HEK293 (cell line): Measurements from ENCODE around the gene GNB5.
"Not testable (repeated sequence)": the region's sequence is repeated elsewhere in the genome, so short reads cannot be mapped to it uniquely, and the experiment has no call there.

ENCODE experiments used
- KLF16 ChIP-seq: fragments of 450-650 bp; formaldehyde crosslinking; IDR thresholded peaks from 2 replicates; pipeline ENCODE4 v1.5.1; 2017; ENCODE audit warnings: missing biosample characterization, missing genetic modification characterization
- KLF9 ChIP-seq: fragments of 450-650 bp; formaldehyde crosslinking; IDR thresholded peaks from 2 replicates; pipeline ENCODE4 v1.5.1; 2016; ENCODE audit warnings: missing biosample characterization, missing genetic modification characterization, low read depth
- ZFP41 ChIP-seq: fragments of 450-650 bp; formaldehyde crosslinking; IDR thresholded peaks from 2 replicates; pipeline ENCODE4 v1.5.1; 2016; ENCODE audit warnings: missing biosample characterization, missing genetic modification characterization, borderline replicate concordance
- ZNF10 ChIP-seq: fragments of 450-650 bp; formaldehyde crosslinking; IDR thresholded peaks from 2 replicates; pipeline ENCODE4 v1.5.1; 2017; ENCODE audit warnings: missing biosample characterization, missing genetic modification characterization
- ZNF621 ChIP-seq: fragments of 450-650 bp; formaldehyde crosslinking; IDR thresholded peaks from 2 replicates; pipeline ENCODE4 v1.5.1; 2017; ENCODE audit warnings: missing biosample characterization, missing genetic modification characterization
- ZNF626 ChIP-seq: fragments of 450-650 bp; sonication (Bioruptor Pico); formaldehyde crosslinking; IDR thresholded peaks from 2 replicates; pipeline ENCODE4 v1.5.1; 2018; ENCODE audit warnings: missing biosample characterization, missing genetic modification characterization, inconsistent platforms
- ZNF776 ChIP-seq: fragments of 450-650 bp; formaldehyde crosslinking; IDR thresholded peaks from 2 replicates; pipeline ENCODE4 v1.5.0; 2017; ENCODE audit warnings: missing biosample characterization, missing genetic modification characterization, borderline replicate concordance
- ZNF777 ChIP-seq: fragments of 450-650 bp; formaldehyde crosslinking; IDR thresholded peaks from 2 replicates; pipeline ENCODE4 v1.5.1; 2017; ENCODE audit warnings: missing biosample characterization, missing genetic modification characterization, borderline replicate concordance
- TF ChIP-seq, protein P1 (sequence below): fragments of 450-650 bp; formaldehyde crosslinking; IDR thresholded peaks from 2 replicates; pipeline ENCODE4 v1.5.1; 2016; ENCODE audit warnings: missing biosample characterization, missing genetic modification characterization
- TF ChIP-seq, protein P2 (sequence below): fragments of 450-650 bp; formaldehyde crosslinking; conservative IDR thresholded peaks from 2 replicates; pipeline ENCODE4 v1.5.1; 2016; ENCODE audit warnings: low read depth, missing biosample characterization, missing genetic modification characterization
- TF ChIP-seq, protein P3 (sequence below): fragments of 450-650 bp; IDR thresholded peaks from 2 replicates; pipeline ENCODE4 v1.5.1; 2018; ENCODE audit warnings: missing biosample characterization, mild to moderate bottlenecking, missing genetic modification characterization

DNA sequence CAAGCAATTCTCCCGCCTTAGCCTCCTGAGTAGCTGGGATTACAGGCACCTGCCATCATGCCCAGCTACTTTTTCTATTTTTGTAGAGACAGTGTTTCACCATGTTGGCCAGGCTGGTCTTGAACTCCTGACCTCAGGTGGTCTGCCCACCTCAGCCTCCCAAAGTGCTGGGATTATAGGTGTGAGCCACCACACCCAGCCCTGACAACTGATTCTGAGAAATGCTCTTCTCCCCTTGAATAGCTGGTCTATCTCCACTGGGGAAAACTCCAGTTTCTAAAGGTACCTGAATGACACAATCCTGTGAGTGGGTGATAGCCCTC, 108.2 kb downstream of the GNB5 start:
- TF ChIP-seq, protein P1, sequence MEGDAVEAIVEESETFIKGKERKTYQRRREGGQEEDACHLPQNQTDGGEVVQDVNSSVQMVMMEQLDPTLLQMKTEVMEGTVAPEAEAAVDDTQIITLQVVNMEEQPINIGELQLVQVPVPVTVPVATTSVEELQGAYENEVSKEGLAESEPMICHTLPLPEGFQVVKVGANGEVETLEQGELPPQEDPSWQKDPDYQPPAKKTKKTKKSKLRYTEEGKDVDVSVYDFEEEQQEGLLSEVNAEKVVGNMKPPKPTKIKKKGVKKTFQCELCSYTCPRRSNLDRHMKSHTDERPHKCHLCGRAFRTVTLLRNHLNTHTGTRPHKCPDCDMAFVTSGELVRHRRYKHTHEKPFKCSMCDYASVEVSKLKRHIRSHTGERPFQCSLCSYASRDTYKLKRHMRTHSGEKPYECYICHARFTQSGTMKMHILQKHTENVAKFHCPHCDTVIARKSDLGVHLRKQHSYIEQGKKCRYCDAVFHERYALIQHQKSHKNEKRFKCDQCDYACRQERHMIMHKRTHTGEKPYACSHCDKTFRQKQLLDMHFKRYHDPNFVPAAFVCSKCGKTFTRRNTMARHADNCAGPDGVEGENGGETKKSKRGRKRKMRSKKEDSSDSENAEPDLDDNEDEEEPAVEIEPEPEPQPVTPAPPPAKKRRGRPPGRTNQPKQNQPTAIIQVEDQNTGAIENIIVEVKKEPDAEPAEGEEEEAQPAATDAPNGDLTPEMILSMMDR (tag by site-specific recombination): not testable (repeated sequence)
- not testable (repeated sequence) for TF ChIP-seq KLF9 (tag by site-specific recombination); ZNF626 (tag by site-specific recombination); KLF16 (tag by site-specific recombination); ZFP41 (tag by site-specific recombination); ZNF621; ZNF777 (tag by site-specific recombination); ZNF776 (tag by site-specific recombination); ZNF10 (tag by site-specific recombination)
- TF ChIP-seq, protein P2, sequence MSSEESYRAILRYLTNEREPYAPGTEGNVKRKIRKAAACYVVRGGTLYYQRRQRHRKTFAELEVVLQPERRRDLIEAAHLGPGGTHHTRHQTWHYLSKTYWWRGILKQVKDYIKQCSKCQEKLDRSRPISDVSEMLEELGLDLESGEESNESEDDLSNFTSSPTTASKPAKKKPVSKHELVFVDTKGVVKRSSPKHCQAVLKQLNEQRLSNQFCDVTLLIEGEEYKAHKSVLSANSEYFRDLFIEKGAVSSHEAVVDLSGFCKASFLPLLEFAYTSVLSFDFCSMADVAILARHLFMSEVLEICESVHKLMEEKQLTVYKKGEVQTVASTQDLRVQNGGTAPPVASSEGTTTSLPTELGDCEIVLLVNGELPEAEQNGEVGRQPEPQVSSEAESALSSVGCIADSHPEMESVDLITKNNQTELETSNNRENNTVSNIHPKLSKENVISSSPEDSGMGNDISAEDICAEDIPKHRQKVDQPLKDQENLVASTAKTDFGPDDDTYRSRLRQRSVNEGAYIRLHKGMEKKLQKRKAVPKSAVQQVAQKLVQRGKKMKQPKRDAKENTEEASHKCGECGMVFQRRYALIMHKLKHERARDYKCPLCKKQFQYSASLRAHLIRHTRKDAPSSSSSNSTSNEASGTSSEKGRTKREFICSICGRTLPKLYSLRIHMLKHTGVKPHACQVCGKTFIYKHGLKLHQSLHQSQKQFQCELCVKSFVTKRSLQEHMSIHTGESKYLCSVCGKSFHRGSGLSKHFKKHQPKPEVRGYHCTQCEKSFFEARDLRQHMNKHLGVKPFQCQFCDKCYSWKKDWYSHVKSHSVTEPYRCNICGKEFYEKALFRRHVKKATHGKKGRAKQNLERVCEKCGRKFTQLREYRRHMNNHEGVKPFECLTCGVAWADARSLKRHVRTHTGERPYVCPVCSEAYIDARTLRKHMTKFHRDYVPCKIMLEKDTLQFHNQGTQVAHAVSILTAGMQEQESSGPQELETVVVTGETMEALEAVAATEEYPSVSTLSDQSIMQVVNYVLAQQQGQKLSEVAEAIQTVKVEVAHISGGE (tag by site-specific recombination): not testable (repeated sequence)
- TF ChIP-seq, protein P3, sequence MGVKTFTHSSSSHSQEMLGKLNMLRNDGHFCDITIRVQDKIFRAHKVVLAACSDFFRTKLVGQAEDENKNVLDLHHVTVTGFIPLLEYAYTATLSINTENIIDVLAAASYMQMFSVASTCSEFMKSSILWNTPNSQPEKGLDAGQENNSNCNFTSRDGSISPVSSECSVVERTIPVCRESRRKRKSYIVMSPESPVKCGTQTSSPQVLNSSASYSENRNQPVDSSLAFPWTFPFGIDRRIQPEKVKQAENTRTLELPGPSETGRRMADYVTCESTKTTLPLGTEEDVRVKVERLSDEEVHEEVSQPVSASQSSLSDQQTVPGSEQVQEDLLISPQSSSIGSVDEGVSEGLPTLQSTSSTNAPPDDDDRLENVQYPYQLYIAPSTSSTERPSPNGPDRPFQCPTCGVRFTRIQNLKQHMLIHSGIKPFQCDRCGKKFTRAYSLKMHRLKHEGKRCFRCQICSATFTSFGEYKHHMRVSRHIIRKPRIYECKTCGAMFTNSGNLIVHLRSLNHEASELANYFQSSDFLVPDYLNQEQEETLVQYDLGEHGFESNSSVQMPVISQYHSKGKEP (tag by site-specific recombination): not testable (repeated sequence)
